RWPE2 (cell line): ENCODE measurements around the gene DDX27.
A peak's percentile ranks its signal among the peaks of the same experiment; 100 is the strongest.

Source experiments
- ATAC-seq: fragments of 200-7000 bp; cut with Tn5 transposase; 3 replicates; pipeline ENCODE4 v1.9.1; 2021; ENCODE audit warnings: low read depth
- DNase-seq: peaks from one replicate; pipeline ENCODE4 v3.0.0-alpha.2; 2020; ENCODE audit warnings: low spot score
- H3K27ac ChIP-seq: fragments of 450-650 bp; 2 replicates; pipeline ENCODE4 v1.5.1; 2017; ENCODE audit warnings: mild to moderate bottlenecking; ENCODE audit not compliant: poor library complexity, severe bottlenecking
- H3K27me3 ChIP-seq: fragments of 250-450 bp; sonication (Bioruptor Pico); 2 replicates; pipeline ENCODE4 v1.5.1; 2021; ENCODE audit warnings: mild to moderate bottlenecking, moderate library complexity; ENCODE audit not compliant: insufficient read depth, poor library complexity, severe bottlenecking
- H3K36me3 ChIP-seq: fragments of 250-450 bp; sonication (Bioruptor Pico); 2 replicates; pipeline ENCODE4 v1.5.1; 2020; ENCODE audit warnings: low read depth, mild to moderate bottlenecking, moderate library complexity
- H3K4me1 ChIP-seq: fragments of 250-450 bp; sonication (Bioruptor Pico); 2 replicates; pipeline ENCODE4 v1.5.1; 2021; ENCODE audit warnings: mild to moderate bottlenecking, moderate library complexity; ENCODE audit not compliant: insufficient read depth, poor library complexity, severe bottlenecking
- H3K4me3 ChIP-seq: fragments of 250-450 bp; sonication (Bioruptor Pico); 2 replicates; pipeline ENCODE4 v1.5.1; 2021; ENCODE audit warnings: mild to moderate bottlenecking, moderate library complexity; ENCODE audit not compliant: severe bottlenecking
- H3K9me3 ChIP-seq: fragments of 250-450 bp; sonication (Bioruptor Pico); 2 replicates; pipeline ENCODE4 v1.5.1; 2021; ENCODE audit warnings: mild to moderate bottlenecking, moderate library complexity; ENCODE audit not compliant: severe bottlenecking
- TF ChIP-seq, protein P1 (sequence below): fragments of 450-650 bp; IDR thresholded peaks from one replicate; pipeline ENCODE4 v1.5.1; 2017; ENCODE audit warnings: mild to moderate bottlenecking, moderate library complexity; ENCODE audit not compliant: poor library complexity, severe bottlenecking

DDX27 gene

GRCh38 chr20:49273696-49274277 lies 54.6 kb downstream of the DDX27 start:
- Histone ChIP-seq H3K9me3 (no peaks in the 10 kb centered on the region), H3K36me3 (peaks cover 76% of the 10 kb centered on the region), H3K27ac (no peak overlapping the region), H3K4me3 (no peak overlapping the region), H3K27me3 (no peaks in the 10 kb centered on the region), H3K4me1 (peaks cover 20% of the 10 kb centered on the region)
- TF ChIP-seq, protein P1, sequence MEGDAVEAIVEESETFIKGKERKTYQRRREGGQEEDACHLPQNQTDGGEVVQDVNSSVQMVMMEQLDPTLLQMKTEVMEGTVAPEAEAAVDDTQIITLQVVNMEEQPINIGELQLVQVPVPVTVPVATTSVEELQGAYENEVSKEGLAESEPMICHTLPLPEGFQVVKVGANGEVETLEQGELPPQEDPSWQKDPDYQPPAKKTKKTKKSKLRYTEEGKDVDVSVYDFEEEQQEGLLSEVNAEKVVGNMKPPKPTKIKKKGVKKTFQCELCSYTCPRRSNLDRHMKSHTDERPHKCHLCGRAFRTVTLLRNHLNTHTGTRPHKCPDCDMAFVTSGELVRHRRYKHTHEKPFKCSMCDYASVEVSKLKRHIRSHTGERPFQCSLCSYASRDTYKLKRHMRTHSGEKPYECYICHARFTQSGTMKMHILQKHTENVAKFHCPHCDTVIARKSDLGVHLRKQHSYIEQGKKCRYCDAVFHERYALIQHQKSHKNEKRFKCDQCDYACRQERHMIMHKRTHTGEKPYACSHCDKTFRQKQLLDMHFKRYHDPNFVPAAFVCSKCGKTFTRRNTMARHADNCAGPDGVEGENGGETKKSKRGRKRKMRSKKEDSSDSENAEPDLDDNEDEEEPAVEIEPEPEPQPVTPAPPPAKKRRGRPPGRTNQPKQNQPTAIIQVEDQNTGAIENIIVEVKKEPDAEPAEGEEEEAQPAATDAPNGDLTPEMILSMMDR: no peak
- no peak for ATAC-seq
- peak; percentile 9 for DNase-seq

DNA sequence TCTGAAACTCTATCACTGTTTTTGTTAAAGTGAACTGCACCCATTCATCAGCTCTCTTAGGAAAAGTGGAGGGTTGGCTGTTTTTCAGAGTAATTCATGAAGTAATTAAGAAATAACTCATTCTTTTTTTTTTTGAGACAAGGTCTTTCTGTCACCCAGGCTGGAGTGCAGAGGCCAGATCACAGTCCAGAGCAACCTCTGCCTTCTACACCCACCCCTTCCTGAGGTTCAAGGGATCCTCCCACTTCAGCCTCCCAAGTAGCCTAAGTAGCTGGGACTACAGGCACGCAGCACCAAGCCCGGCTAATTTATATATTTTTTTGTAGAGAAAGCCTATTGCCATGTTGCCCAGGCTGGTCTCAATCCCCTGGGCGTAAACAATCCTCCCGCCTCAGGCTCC lies 56.0 kb downstream of the DDX27 start:
- Histone ChIP-seq H3K27ac (peak overlapping the region; percentile 87), H3K4me3 (no peak overlapping the region), H3K9me3 (no peaks in the 10 kb centered on the region), H3K36me3 (peaks cover 76% of the 10 kb centered on the region), H3K27me3 (no peaks in the 10 kb centered on the region), H3K4me1 (peaks cover 23% of the 10 kb centered on the region)
- no peak for DNase-seq
- TF ChIP-seq, protein P1: no peak
- no peak for ATAC-seq

GRCh38 chr20:49275636-49276035 lies 56.4 kb downstream of the DDX27 start:
- Histone ChIP-seq H3K9me3 (peaks cover 4% of the 10 kb centered on the region), H3K27ac (peak overlapping the region; percentile 87), H3K4me1 (peaks cover 27% of the 10 kb centered on the region), H3K36me3 (peaks cover 76% of the 10 kb centered on the region), H3K4me3 (no peak overlapping the region), H3K27me3 (no peaks in the 10 kb centered on the region)
- TF ChIP-seq, protein P1: no peak
- DNase-seq (no peak), ATAC-seq (peak; percentile 16; the same call in 2 of the 3 replicates)

DNA sequence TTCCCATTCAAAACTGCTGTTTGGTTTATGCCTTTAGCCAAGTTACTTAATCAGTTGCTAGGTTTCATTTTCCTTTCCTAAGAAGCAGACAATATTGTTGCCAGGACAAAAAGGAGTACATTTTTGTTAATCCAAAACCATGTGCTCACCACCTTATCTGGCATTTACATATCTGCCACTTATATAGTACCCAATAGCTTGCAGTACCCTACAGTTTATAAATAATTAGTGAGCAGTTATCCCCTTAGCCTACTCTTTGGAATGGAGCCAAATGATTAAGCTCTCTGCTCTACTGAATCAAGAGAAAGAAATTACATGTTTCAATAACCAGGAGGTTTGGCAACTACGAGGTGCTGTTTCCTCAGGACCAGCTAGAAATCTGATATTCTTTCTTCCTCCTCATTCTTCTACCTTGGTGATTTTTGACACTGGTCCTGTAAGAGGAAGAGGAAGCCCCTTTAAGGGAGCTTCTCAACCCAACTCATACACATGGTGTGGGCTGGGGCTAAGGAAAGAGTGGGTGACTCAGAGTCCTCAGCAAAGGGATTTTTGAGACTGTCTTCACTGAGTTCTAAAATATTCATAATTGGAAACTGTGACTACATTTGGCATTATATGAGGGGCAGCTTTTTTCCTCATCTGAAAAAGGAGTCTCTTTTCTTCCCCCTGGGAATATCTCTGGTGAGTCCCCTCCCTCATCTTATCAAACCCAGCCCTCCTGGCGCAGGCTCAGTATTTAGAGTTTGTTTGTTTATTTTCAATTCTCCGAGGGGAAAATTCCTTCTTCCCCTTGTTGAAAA lies 57.1 kb downstream of the DDX27 start:
- Histone ChIP-seq H3K27me3 (no peaks in the 10 kb centered on the region), H3K36me3 (peaks cover 76% of the 10 kb centered on the region), H3K4me1 (peaks cover 35% of the 10 kb centered on the region), H3K9me3 (peaks cover 11% of the 10 kb centered on the region), H3K27ac (peak overlapping the region; percentile 87), H3K4me3 (peak overlapping the region; percentile 72)
- TF ChIP-seq, protein P1: peak; percentile 18
- peak; percentile 45 for ATAC-seq
- no peak for DNase-seq
